Adrenal gland (tissue), 12 donors: Measurements from ENCODE around the gene FRMD3. TPM values are rescaled to one million over a fixed set of nuclear protein-coding genes. Genes with fewer than 3 reads are reported as not detected.

ENCODE experiments used
- DNase-seq, 7 donors: peaks; one replicate each; pipeline ENCODE4 v3.0.0-alpha.2; 2019 to 2020
- H3K27ac ChIP-seq, 5 donors: fragments of 200-600 bp; sonication (generic) in 4 of 5; 1 replicate in 3 of 5; 2 replicates in 2 of 5; pipeline versions ENCODE4 v1.5.1 to v1.8.0; 2016 to 2020; ENCODE audit warnings: mild to moderate bottlenecking in 1 of 5
- H3K27me3 ChIP-seq: fragments of 200-600 bp; 2 replicates; pipeline ENCODE4 v1.8.0; 2021
- H3K36me3 ChIP-seq, 2 donors: fragments of 200-600 bp; replicated peaks in 1 of 2; 1 replicate in 1 of 2; 2 replicates in 1 of 2; pipeline versions ENCODE4 v1.5.1 to v1.8.0; 2018 to 2022
- H3K4me1 ChIP-seq, 2 donors: fragments of 200-600 bp; replicated peaks in 1 of 2; 1 replicate in 1 of 2; 2 replicates in 1 of 2; pipeline versions ENCODE4 v1.5.1 to v1.8.0; 2018 to 2021
- H3K4me3 ChIP-seq, 4 donors: fragments of 200-600 bp; sonication (generic) in 3 of 4; one replicate each; pipeline ENCODE4 v1.5.1; 2016 to 2018
- H3K9me3 ChIP-seq, 3 donors: fragments of 200-600 bp; sonication (generic) in 1 of 3; replicated peaks in 1 of 3; 1 replicate in 2 of 3; 2 replicates in 1 of 3; pipeline versions ENCODE4 v1.5.1 to v1.8.0; 2016 to 2021
- POLR2A ChIP-seq, 2 donors: fragments of 450-650 bp; IDR thresholded peaks; one replicate each; pipeline ENCODE4 v1.6.1; 2017; ENCODE audit warnings: antibody characterized with exemption in 2 of 2, mild to moderate bottlenecking in 2 of 2, moderate library complexity in 1 of 2
- WGBS, 4 donors: extraction: QIAGEN DNeasy Blood & Tissue Kit in 2 of 4; methylation state at CpG; one replicate each; pipeline versions ENCODE4 v1.1.5 to v1.1.7; 2013 to 2017; 5-methylcytosine and 5-hydroxymethylcytosine counted together
- intact Hi-C, 2 donors: fragments of 100-400 bp; cut with DNase I; formaldehyde crosslinking; loops; one replicate each; pipeline versions ENCODE4 v1.14.1 to v1.15.0; 2022 to 2023
- polyA plus RNA-seq, 3 donors: library from polyadenylated mRNA; stranded (reverse); fragments of 200-250 nt in 2 of 3; fragments of 350-450 nt in 1 of 3; fragmentation: Illumina TruSeq in 1 of 3; extraction: RNeasy Lipid Tissue Mini Kit (QIAGEN cat#74804) in 1 of 3; gene quantifications; one replicate each; pipeline ENCODE4 v1.2.3, GENCODE V29; 2013 to 2014
- total RNA-seq, 9 donors: library from RNA; depleted of rRNA in 4 of 9; stranded (reverse); fragments of >200 nt in 4 of 9; fragments of 120-200 nt in 1 of 9; fragmentation: NEBNext Ultra II Directional in 1 of 9; extraction: Animal tissue kit (Norgen Biotek cat#: 25700) in 1 of 9; gene quantifications; one replicate each; pipeline versions ENCODE4 v1.1.0 to v1.2.4, GENCODE V29; 2013 to 2023
- TF ChIP-seq, protein P1 (sequence below), 6 experiments: fragments of 450-650 bp in 4 of 6; fragments of 200-600 bp in 2 of 6; sonication (generic) in 1 of 6; IDR thresholded peaks; 1 replicate in 5 of 6; 2 replicates in 1 of 6; pipeline versions ENCODE4 v1.5.1 to v1.8.0; 2016 to 2021; ENCODE audit warnings: antibody characterized with exemption in 6 of 6, mild to moderate bottlenecking in 2 of 6, moderate library complexity in 1 of 6
- donor health status: healthy with polysubstance abuse.
- donor health status: Bipolar disorder and iron deficiency.
- donor health status: DM: yes; HTN: yes; CAD: no.
- donor health status: DM: no; HTN: no; CAD: no.
- donor health status: DM: no; HTN: no; CAD: no.
- donor health status: DM: yes; HTN: yes; CAD: no.

Gene FRMD3
- total and polyA plus RNA-seq, 12 donors: 1.8 to 32.9 (median 13.6) TPM

DNA sequence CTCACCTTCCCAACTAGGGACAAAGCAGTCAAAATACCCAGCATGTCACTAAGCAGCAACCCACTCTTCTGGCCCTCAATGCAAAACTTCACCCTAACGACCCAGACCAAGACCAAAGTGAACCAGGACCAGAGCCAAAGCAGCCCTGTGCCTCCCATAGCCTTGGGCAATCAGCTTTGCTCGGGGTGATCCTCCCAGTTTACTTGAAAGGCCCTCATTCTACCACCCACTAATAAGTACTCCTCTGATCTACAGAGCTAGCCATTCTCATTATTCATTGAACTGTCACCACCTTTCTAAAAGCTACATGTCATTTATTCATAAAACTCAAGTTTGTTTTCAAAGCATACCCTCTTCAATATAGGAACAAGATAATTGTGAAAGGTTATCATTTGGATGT is 221.0 kb downstream of the FRMD3 start:
- no peak for DNase-seq
- Histone ChIP-seq H3K9me3 (no peaks in the 10 kb centered on the region), H3K27ac (no peak overlapping the region), H3K4me1 (peaks cover 0 to 4% of the 10 kb centered on the region in 2 donors), H3K36me3 (no peaks in the 10 kb centered on the region), H3K4me3 (no peak overlapping the region), H3K27me3 (no peaks in the 10 kb centered on the region)
- TF ChIP-seq, protein P1, sequence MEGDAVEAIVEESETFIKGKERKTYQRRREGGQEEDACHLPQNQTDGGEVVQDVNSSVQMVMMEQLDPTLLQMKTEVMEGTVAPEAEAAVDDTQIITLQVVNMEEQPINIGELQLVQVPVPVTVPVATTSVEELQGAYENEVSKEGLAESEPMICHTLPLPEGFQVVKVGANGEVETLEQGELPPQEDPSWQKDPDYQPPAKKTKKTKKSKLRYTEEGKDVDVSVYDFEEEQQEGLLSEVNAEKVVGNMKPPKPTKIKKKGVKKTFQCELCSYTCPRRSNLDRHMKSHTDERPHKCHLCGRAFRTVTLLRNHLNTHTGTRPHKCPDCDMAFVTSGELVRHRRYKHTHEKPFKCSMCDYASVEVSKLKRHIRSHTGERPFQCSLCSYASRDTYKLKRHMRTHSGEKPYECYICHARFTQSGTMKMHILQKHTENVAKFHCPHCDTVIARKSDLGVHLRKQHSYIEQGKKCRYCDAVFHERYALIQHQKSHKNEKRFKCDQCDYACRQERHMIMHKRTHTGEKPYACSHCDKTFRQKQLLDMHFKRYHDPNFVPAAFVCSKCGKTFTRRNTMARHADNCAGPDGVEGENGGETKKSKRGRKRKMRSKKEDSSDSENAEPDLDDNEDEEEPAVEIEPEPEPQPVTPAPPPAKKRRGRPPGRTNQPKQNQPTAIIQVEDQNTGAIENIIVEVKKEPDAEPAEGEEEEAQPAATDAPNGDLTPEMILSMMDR (IDR thresholded peaks at IDR 0.05): no peak
- TF ChIP-seq POLR2A (IDR thresholded peaks at IDR 0.05): no peak
- WGBS, 4 donors: 30 to 42% (median 36%) methylated on average over 2 of the region's 2 CpGs
- intact Hi-C loops: no loop called here

DNA sequence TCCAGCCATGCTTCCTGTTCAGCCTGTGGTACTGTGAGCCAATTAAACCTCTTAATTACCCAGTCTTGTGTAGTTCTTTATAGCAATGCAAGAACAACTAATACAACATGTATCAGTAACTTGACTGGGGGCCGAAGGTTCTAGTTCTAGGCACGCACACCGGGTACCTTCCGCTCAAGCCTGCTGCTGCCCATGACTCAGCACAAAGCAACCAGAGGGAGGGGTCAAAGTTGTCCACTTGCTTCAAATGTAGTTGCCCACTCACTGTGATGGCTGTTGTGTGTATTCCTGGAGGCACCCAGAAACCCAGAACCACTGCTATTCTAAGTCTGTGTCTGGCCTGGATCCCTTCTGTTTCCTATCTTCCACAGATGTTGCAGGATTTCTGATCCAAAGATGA is 222.6 kb downstream of the FRMD3 start:
- no peak overlapping the region for H3K27ac ChIP-seq
- H3K27me3 ChIP-seq: no peaks in the 10 kb centered on the region
- peaks cover 0 to 4% of the 10 kb centered on the region in 2 donors for H3K4me1 ChIP-seq
- H3K36me3 ChIP-seq: no peaks in the 10 kb centered on the region
- DNase-seq: no peak
- 87 to 98% (median 95%) methylated on average over 4 of the region's 4 CpGs for WGBS, 4 donors
- intact Hi-C loops: no loop called here
- TF ChIP-seq, protein P1 (IDR thresholded peaks at IDR 0.05): no peak
- no peak for TF ChIP-seq POLR2A (IDR thresholded peaks at IDR 0.05)
- H3K9me3 ChIP-seq: no peaks in the 10 kb centered on the region
- no peak overlapping the region for H3K4me3 ChIP-seq

DNA sequence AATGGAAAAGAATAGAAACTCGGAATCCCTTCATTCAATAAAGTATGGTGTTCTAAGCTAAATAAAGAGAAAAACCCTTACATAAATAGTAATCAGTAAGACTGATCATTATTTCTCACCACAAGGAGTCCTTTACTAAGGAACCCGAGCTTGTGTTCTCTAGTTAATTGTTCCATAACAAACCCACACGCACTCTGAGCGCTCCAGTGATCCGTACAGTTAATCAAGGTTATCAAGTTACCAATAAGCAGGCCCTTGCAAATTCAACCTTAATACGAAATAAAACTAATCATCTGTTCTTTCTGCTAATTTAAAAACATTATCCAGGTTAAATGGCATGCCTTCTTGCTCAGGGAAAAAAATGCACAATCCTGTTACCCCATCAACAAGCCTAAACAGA is 224.4 kb downstream of the FRMD3 start:
- intact Hi-C loops: no loop called here
- no peaks in the 10 kb centered on the region for H3K27me3 ChIP-seq
- peaks cover 0 to 4% of the 10 kb centered on the region in 2 donors for H3K4me1 ChIP-seq
- DNase-seq: no peak
- H3K4me3 ChIP-seq: no peak overlapping the region
- TF ChIP-seq POLR2A (IDR thresholded peaks at IDR 0.05): no peak
- TF ChIP-seq, protein P1 (IDR thresholded peaks at IDR 0.05): no peak
- H3K9me3 ChIP-seq: no peaks in the 10 kb centered on the region
- H3K27ac ChIP-seq: no peak overlapping the region
- H3K36me3 ChIP-seq: no peaks in the 10 kb centered on the region
- WGBS, 4 donors: 72 to 95% (median 85%) methylated on average over 6 of the region's 6 CpGs

DNA sequence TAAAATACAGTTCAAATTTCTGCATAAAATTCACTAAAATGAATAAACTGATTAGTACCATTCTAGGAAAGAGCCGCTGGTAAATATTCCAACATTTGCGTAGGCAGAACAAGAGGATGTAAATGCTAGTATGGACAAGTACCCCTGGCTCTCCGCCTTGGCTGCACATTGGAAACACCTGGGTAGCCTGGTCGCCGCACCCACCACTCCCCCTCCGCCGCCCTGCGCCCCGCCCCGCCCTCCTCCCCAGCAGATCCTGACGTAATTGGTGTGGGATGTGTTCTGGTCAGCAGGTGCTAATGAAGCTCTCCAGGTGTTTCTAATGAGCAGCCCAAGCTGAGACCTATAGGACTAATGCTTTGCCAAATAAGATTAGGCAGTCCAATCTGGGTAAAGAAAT is 225.7 kb downstream of the FRMD3 start:
- Histone ChIP-seq H3K27me3 (no peaks in the 10 kb centered on the region), H3K4me3 (no peak overlapping the region), H3K9me3 (no peaks in the 10 kb centered on the region), H3K36me3 (no peaks in the 10 kb centered on the region), H3K4me1 (peaks cover 0 to 4% of the 10 kb centered on the region in 2 donors), H3K27ac (no peak overlapping the region)
- no peak for TF ChIP-seq POLR2A (IDR thresholded peaks at IDR 0.05)
- TF ChIP-seq, protein P1 (IDR thresholded peaks at IDR 0.05): no peak
- intact Hi-C loops: no loop called here
- 94 to 99% (median 97%) methylated on average over 8 to 11 of the region's 11 CpGs for WGBS, 4 donors
- DNase-seq: no peak
